K562 (cell line): ENCODE results near the gene ZP3. TPM values are rescaled to one million over a fixed set of nuclear protein-coding genes. Genes with fewer than 3 reads are reported as not detected.

Experiments
- CTCFL ChIP-seq: IDR thresholded peaks from 2 replicates; pipeline ENCODE4 v1.6.1; 2011; ENCODE audit warnings: borderline replicate concordance, low read depth, mild to moderate bottlenecking, moderate library complexity, low read length; ENCODE audit not compliant: insufficient read depth, poor library complexity, severe bottlenecking
- EP400 ChIP-seq: fragments of 450-650 bp; IDR thresholded peaks from 2 replicates; pipeline ENCODE4 v1.6.1; 2017; ENCODE audit warnings: antibody characterized with exemption, mild to moderate bottlenecking, moderate library complexity
- ERF ChIP-seq: fragments of 450-650 bp; formaldehyde crosslinking; IDR thresholded peaks from 2 replicates; pipeline ENCODE4 v1.4.0; 2020; ENCODE audit warnings: mild to moderate bottlenecking, mixed read lengths
- FIP1L1 ChIP-seq: fragments of 200-400 bp; formaldehyde crosslinking; IDR thresholded peaks from 2 replicates; pipeline ENCODE4 v1.6.1; 2018; ENCODE audit warnings: mild to moderate bottlenecking, low read depth, low read length; ENCODE audit not compliant: poor library complexity, severe bottlenecking
- GATAD2B ChIP-seq: fragments of 450-650 bp; IDR thresholded peaks from 2 replicates; pipeline ENCODE4 v1.6.1; 2017; ENCODE audit warnings: mild to moderate bottlenecking, borderline replicate concordance
- HLTF ChIP-seq: fragments of 450-650 bp; IDR thresholded peaks from 2 replicates; pipeline ENCODE4 v1.6.1; 2016
- PPARD ChIP-seq: fragments of 250-450 bp; sonication (Bioruptor Pico); IDR thresholded peaks from 2 replicates; pipeline ENCODE4 v1.8.0; 2022; ENCODE audit warnings: inconsistent platforms, mild to moderate bottlenecking, moderate library complexity
- RFX1 ChIP-seq: fragments of 450-650 bp; IDR thresholded peaks from 2 replicates; pipeline ENCODE4 v1.6.1; 2016; ENCODE audit warnings: mild to moderate bottlenecking, moderate library complexity
- STAT5A ChIP-seq: IDR thresholded peaks from 2 replicates; pipeline ENCODE4 v1.6.1; 2012; ENCODE audit warnings: low read length, inconsistent platforms, borderline replicate concordance
- polyA plus RNA-seq, 8 experiments: library from polyadenylated mRNA; depleted of rRNA in 4 of 8; stranded (reverse) in 5 of 8; unstranded in 3 of 8; fragments of >200 nt; fragmentation: Nextera tagmentation in 2 of 8; fragmentation: Illumina TruSeq in 1 of 8; extraction: Ambion mirVana in 2 of 8; extraction: Trizol in 1 of 8; gene quantifications; 2 replicates each; pipeline versions ENCODE4 v1.2.1 to v1.2.3, GENCODE V29; 2011 to 2014; ENCODE audit warnings: inconsistent platforms in 1 of 8, missing spikeins in 1 of 8
- total RNA-seq, 7 experiments: library from RNA; depleted of rRNA in 6 of 7; stranded (reverse); fragments of >200 nt in 6 of 7; fragmentation: Illumina TruSeq in 2 of 7; extraction: Trizol in 2 of 7; gene quantifications; 2 replicates each; pipeline versions ENCODE4 v1.2.1 to v1.2.3, GENCODE V29; 2011 to 2021; ENCODE audit warnings: low replicate concordance in 1 of 7
- TF ChIP-seq, protein P1 (sequence below): sonication (generic); formaldehyde crosslinking; IDR thresholded peaks from 2 replicates; pipeline ENCODE4 v1.8.1; 2023; ENCODE audit warnings: mild to moderate bottlenecking, missing genetic modification reagents
- TF ChIP-seq, protein P2 (sequence below): fragments of 200-800 bp; sonication (Bioruptor generic); IDR thresholded peaks from 2 replicates; pipeline ENCODE4 v1.6.1; 2017; ENCODE audit warnings: missing genetic modification characterization, missing compliant biosample characterization
- TF ChIP-seq, protein P3 (sequence below), 3 experiments: IDR thresholded peaks in 2 of 3; conservative IDR thresholded peaks in 1 of 3; 2 replicates each; pipeline ENCODE4 v1.5.1; 2011 to 2012; ENCODE audit warnings: low read length in 3 of 3, mild to moderate bottlenecking in 3 of 3, control low read depth in 2 of 3, improper control_type of control experiment in 1 of 3, inconsistent platforms in 1 of 3, low read depth in 1 of 3, mixed read lengths in 1 of 3, moderate library complexity in 1 of 3; ENCODE audit not compliant: insufficient read depth in 2 of 3
- TF ChIP-seq, protein P4 (sequence below): fragments of 250-450 bp; sonication (Bioruptor Pico); IDR thresholded peaks from 2 replicates; pipeline ENCODE4 v1.5.0; 2020; ENCODE audit warnings: mild to moderate bottlenecking, borderline replicate concordance

The ZP3 gene
- total and polyA plus RNA-seq, 9 of the 15 experiments (the other 6 are each of a cell fraction or from before 2014, with no cell fraction given): 1.4 to 3.8 (median 2.4) TPM

GRCh38 chr7:76395965-76396726 lies 28.6 kb upstream of the ZP3 start (continued):
- TF ChIP-seq, protein P1, sequence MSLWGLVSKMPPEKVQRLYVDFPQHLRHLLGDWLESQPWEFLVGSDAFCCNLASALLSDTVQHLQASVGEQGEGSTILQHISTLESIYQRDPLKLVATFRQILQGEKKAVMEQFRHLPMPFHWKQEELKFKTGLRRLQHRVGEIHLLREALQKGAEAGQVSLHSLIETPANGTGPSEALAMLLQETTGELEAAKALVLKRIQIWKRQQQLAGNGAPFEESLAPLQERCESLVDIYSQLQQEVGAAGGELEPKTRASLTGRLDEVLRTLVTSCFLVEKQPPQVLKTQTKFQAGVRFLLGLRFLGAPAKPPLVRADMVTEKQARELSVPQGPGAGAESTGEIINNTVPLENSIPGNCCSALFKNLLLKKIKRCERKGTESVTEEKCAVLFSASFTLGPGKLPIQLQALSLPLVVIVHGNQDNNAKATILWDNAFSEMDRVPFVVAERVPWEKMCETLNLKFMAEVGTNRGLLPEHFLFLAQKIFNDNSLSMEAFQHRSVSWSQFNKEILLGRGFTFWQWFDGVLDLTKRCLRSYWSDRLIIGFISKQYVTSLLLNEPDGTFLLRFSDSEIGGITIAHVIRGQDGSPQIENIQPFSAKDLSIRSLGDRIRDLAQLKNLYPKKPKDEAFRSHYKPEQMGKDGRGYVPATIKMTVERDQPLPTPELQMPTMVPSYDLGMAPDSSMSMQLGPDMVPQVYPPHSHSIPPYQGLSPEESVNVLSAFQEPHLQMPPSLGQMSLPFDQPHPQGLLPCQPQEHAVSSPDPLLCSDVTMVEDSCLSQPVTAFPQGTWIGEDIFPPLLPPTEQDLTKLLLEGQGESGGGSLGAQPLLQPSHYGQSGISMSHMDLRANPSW (CRISPR knock-in tag): 0 out of 2 replicates have a peak, but pooled peaks have one; percentile 29
- TF ChIP-seq GATAD2B: no peak
- TF ChIP-seq, protein P2, sequence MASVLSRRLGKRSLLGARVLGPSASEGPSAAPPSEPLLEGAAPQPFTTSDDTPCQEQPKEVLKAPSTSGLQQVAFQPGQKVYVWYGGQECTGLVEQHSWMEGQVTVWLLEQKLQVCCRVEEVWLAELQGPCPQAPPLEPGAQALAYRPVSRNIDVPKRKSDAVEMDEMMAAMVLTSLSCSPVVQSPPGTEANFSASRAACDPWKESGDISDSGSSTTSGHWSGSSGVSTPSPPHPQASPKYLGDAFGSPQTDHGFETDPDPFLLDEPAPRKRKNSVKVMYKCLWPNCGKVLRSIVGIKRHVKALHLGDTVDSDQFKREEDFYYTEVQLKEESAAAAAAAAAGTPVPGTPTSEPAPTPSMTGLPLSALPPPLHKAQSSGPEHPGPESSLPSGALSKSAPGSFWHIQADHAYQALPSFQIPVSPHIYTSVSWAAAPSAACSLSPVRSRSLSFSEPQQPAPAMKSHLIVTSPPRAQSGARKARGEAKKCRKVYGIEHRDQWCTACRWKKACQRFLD (CRISPR knock-in tag): peak; percentile 67
- TF ChIP-seq, protein P3, sequence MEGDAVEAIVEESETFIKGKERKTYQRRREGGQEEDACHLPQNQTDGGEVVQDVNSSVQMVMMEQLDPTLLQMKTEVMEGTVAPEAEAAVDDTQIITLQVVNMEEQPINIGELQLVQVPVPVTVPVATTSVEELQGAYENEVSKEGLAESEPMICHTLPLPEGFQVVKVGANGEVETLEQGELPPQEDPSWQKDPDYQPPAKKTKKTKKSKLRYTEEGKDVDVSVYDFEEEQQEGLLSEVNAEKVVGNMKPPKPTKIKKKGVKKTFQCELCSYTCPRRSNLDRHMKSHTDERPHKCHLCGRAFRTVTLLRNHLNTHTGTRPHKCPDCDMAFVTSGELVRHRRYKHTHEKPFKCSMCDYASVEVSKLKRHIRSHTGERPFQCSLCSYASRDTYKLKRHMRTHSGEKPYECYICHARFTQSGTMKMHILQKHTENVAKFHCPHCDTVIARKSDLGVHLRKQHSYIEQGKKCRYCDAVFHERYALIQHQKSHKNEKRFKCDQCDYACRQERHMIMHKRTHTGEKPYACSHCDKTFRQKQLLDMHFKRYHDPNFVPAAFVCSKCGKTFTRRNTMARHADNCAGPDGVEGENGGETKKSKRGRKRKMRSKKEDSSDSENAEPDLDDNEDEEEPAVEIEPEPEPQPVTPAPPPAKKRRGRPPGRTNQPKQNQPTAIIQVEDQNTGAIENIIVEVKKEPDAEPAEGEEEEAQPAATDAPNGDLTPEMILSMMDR (IDR thresholded peaks at IDR 0.05 in 2 of 3, conservative IDR thresholded peaks at IDR 0.05 in 1 of 3; ENCODE audit: insufficient read depth in 2 of 3, low read depth in 1 of 3, low read length in 3 of 3): 0 out of 6 replicates have a peak, but pooled peaks of 1 of the 3 experiments have one; percentile 5
- no peak for TF ChIP-seq PPARD (CRISPR knock-in tag)
- TF ChIP-seq ERF (CRISPR knock-in tag): no peak
- TF ChIP-seq STAT5A: no peak
- no peak for TF ChIP-seq FIP1L1
- peak; percentile 17; the same call in 1 of the 2 replicates for TF ChIP-seq EP400
- no peak for TF ChIP-seq CTCFL
- TF ChIP-seq, protein P4, sequence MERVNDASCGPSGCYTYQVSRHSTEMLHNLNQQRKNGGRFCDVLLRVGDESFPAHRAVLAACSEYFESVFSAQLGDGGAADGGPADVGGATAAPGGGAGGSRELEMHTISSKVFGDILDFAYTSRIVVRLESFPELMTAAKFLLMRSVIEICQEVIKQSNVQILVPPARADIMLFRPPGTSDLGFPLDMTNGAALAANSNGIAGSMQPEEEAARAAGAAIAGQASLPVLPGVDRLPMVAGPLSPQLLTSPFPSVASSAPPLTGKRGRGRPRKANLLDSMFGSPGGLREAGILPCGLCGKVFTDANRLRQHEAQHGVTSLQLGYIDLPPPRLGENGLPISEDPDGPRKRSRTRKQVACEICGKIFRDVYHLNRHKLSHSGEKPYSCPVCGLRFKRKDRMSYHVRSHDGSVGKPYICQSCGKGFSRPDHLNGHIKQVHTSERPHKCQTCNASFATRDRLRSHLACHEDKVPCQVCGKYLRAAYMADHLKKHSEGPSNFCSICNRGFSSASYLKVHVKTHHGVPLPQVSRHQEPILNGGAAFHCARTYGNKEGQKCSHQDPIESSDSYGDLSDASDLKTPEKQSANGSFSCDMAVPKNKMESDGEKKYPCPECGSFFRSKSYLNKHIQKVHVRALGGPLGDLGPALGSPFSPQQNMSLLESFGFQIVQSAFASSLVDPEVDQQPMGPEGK (CRISPR knock-in tag): no peak
- peak; percentile 95 for TF ChIP-seq RFX1
- TF ChIP-seq HLTF: peak; percentile 62; the same call in 1 of the 2 replicates
